DND-41 (cell line): ENCODE data around the gene NRGN.

Source experiments
- ATAC-seq: fragments of 200-7000 bp; cut with Tn5 transposase; 3 replicates; pipeline ENCODE4 v1.9.1; 2021; ENCODE audit warnings: low read depth; ENCODE audit not compliant: insufficient read depth
- DNase-seq: peaks from one replicate; pipeline ENCODE4 v3.0.0-alpha.2; 2020
- H2AFZ ChIP-seq: 2 replicates; pipeline ENCODE4 v1.6.0; 2012; ENCODE audit warnings: low read depth, low read length
- H3K27ac ChIP-seq: 2 replicates; pipeline ENCODE4 v1.5.1; 2012; ENCODE audit warnings: low read length, inconsistent platforms
- H3K27me3 ChIP-seq: fragments of 200-600 bp; sonication (generic); 2 replicates; pipeline ENCODE4 v1.6.0; 2012; ENCODE audit warnings: low read length, mild to moderate bottlenecking, inconsistent platforms; ENCODE audit not compliant: insufficient read depth, poor library complexity
- H3K36me3 ChIP-seq: 2 replicates; pipeline ENCODE4 v1.5.1; 2012; ENCODE audit warnings: low read length, inconsistent platforms; ENCODE audit not compliant: insufficient read depth
- H3K4me1 ChIP-seq: 2 replicates; pipeline ENCODE4 v1.5.1; 2012; ENCODE audit warnings: mild to moderate bottlenecking, low read length; ENCODE audit not compliant: insufficient read depth
- H3K4me2 ChIP-seq: 2 replicates; pipeline ENCODE4 v1.6.0; 2012; ENCODE audit warnings: mild to moderate bottlenecking, moderate library complexity, low read length, inconsistent platforms; ENCODE audit not compliant: insufficient read depth
- H3K4me3 ChIP-seq, 2 experiments: fragments of 200-600 bp in 1 of 2; shearing (Covaris generic) in 1 of 2; 2 replicates each; pipeline ENCODE4 v1.5.1; 2012 to 2016; ENCODE audit warnings: inconsistent platforms in 2 of 2, low read length in 2 of 2, mild to moderate bottlenecking in 2 of 2, low read depth in 1 of 2, moderate library complexity in 1 of 2
- H3K79me2 ChIP-seq: 2 replicates; pipeline ENCODE4 v1.6.0; 2012; ENCODE audit warnings: low read length, inconsistent platforms; ENCODE audit not compliant: insufficient read depth
- H3K9ac ChIP-seq: 2 replicates; pipeline ENCODE4 v1.6.0; 2012; ENCODE audit warnings: low read depth, mild to moderate bottlenecking, inconsistent platforms, low read length, moderate library complexity
- H3K9me3 ChIP-seq: 2 replicates; pipeline ENCODE4 v1.5.1; 2012; ENCODE audit warnings: low read length, moderate library complexity, mild to moderate bottlenecking, inconsistent platforms; ENCODE audit not compliant: insufficient read depth, severe bottlenecking
- H4K20me1 ChIP-seq: 2 replicates; pipeline ENCODE4 v1.6.0; 2012; ENCODE audit warnings: low read length; ENCODE audit not compliant: insufficient read depth
- EZH2 ChIP-seq: IDR thresholded peaks from 3 replicates; pipeline ENCODE4 v1.6.1; 2012; ENCODE audit warnings: borderline replicate concordance, low read depth, mild to moderate bottlenecking, moderate library complexity, low read length, inconsistent platforms; ENCODE audit not compliant: severe bottlenecking
- TF ChIP-seq, protein P1 (sequence below): IDR thresholded peaks from 2 replicates; pipeline ENCODE4 v1.5.1; 2012; ENCODE audit warnings: borderline replicate concordance, low read length, moderate library complexity, mild to moderate bottlenecking; ENCODE audit not compliant: poor library complexity, severe bottlenecking; ENCODE audit errors: extremely low read depth

Gene NRGN

DNA sequence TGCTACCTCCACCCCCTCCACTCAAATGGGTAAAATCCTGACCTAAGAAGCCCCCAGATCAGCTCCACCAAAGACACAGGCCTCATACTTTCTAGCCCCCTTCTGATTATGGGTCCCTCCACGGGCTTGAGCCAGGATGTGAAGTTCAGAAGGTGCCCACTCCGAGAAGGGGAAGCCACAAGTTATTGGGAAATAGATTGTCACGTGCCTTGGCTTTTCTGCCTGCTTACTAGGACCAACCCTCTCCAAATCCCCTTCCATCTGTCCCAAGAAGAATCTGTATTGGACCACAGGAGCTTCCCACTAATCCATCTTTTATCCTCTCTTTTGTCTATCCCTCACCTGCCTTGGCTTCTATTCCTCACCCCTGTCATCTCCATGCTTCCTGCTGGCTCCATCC, 3.0 kb upstream of the NRGN start:
- H3K4me1 ChIP-seq = no peaks in the 10 kb centered on the region
- ATAC-seq (no peak), DNase-seq (no peak)
- no peak overlapping the region for H3K27ac ChIP-seq
- TF ChIP-seq, protein P1, sequence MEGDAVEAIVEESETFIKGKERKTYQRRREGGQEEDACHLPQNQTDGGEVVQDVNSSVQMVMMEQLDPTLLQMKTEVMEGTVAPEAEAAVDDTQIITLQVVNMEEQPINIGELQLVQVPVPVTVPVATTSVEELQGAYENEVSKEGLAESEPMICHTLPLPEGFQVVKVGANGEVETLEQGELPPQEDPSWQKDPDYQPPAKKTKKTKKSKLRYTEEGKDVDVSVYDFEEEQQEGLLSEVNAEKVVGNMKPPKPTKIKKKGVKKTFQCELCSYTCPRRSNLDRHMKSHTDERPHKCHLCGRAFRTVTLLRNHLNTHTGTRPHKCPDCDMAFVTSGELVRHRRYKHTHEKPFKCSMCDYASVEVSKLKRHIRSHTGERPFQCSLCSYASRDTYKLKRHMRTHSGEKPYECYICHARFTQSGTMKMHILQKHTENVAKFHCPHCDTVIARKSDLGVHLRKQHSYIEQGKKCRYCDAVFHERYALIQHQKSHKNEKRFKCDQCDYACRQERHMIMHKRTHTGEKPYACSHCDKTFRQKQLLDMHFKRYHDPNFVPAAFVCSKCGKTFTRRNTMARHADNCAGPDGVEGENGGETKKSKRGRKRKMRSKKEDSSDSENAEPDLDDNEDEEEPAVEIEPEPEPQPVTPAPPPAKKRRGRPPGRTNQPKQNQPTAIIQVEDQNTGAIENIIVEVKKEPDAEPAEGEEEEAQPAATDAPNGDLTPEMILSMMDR = no peak
- no peak for TF ChIP-seq EZH2
- H3K27me3 ChIP-seq = peaks cover 19% of the 10 kb centered on the region
- H3K4me2 ChIP-seq = no peak overlapping the region
- no peaks in the 10 kb centered on the region for H3K79me2 ChIP-seq
- H3K9me3 ChIP-seq = no peaks in the 10 kb centered on the region
- no peak overlapping the region for H2AFZ ChIP-seq
- H3K36me3 ChIP-seq = no peaks in the 10 kb centered on the region
- no peak overlapping the region for H3K4me3 ChIP-seq
- peaks cover 2% of the 10 kb centered on the region; the same call in 1 of the 2 replicates for H4K20me1 ChIP-seq
- no peak overlapping the region for H3K9ac ChIP-seq

DNA sequence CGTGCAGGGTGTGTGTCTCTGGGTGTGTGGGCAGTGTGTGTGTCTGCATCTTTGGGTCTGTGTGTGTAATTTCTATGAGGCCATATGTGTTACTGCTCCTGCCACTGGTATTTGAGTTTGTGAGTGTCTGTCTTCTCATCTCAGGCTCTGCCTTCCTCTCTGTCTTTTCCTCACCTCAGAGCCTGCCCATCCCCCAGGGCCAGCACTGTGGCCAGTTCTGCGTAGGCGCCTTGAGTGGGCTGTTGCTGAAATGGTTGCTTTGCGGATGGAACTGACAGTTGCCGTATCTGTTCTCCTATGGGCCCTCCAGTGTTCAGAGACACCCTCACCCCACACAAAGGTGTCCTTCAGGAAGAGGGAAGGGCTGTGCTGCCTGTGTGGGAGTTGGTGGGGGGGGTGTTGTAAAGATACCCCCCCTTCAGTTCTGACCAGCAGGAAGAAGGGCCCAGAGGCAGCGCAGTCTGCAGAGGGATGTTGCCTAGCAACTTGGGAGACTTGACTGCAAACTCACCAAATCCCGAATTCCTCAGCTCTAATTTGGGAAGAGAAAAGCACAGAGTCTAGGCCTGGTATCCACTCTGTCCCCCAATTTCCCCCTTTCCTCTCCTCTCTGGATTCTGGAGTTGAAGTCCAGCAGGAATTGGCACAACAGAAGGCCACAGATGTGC, 2.0 kb upstream of the NRGN start:
- TF ChIP-seq, protein P1 = no peak
- no peak for TF ChIP-seq EZH2
- H3K4me2 ChIP-seq = no peak overlapping the region
- no peaks in the 10 kb centered on the region for H3K36me3 ChIP-seq
- no peak overlapping the region for H3K9ac ChIP-seq
- no peak overlapping the region for H3K27ac ChIP-seq
- H3K4me3 ChIP-seq = no peak overlapping the region
- H3K9me3 ChIP-seq = no peaks in the 10 kb centered on the region
- no peaks in the 10 kb centered on the region for H3K79me2 ChIP-seq
- H2AFZ ChIP-seq = no peak overlapping the region
- H3K27me3 ChIP-seq = peaks cover 24% of the 10 kb centered on the region
- peaks cover 2% of the 10 kb centered on the region; the same call in 1 of the 2 replicates for H4K20me1 ChIP-seq
- no peaks in the 10 kb centered on the region for H3K4me1 ChIP-seq
- ATAC-seq = no peak
- no peak for DNase-seq

DNA sequence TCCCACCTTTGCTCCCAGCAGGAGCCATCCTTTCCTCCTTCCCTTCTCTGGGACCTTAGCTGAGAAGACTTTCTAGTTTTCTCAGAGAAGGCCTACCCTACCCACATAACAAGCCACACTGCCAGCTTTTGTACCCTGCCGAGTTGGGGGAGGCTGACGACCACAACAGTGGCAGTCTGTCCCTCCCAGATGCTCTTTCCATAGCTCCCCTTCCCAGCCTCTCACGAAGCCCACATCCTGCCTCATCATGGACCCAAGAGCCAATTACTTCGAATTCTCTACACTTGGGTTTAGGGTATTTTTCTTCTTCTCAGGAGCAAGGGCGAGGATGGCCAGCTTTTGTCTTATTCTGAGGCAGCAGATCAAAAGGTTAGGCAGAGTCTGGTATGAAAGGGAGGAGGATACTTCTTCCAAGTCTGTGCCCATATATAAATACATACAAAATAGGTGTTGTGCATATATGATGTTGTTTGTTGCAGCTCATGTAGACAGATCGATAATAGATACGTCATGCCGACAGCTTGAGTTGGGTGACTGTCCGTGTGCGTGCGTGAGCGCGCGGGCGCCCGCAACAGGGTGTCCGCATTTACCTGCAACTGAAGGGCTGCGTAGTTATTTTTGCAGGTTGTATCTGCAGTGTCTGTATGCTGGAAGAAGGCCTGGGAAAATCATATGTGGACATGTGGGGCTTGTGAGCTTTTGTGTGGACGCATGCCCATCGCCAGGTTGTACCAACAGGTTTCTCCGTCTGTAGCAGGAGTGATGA, 846 bp upstream of the NRGN start:
- TF ChIP-seq EZH2 = no peak
- TF ChIP-seq, protein P1 = no peak
- Histone ChIP-seq H3K27me3 (peaks cover 32% of the 10 kb centered on the region), H3K4me1 (no peaks in the 10 kb centered on the region), H3K79me2 (no peaks in the 10 kb centered on the region), H3K4me2 (no peak overlapping the region), H4K20me1 (peaks cover 7% of the 10 kb centered on the region; the same call in 1 of the 2 replicates), H3K4me3 (no peak overlapping the region), H2AFZ (no peak overlapping the region), H3K27ac (no peak overlapping the region), H3K36me3 (no peaks in the 10 kb centered on the region), H3K9me3 (no peaks in the 10 kb centered on the region), H3K9ac (no peak overlapping the region)
- 0 out of 3 replicates have a peak, but pooled peaks have one; percentile 24 for ATAC-seq
- DNase-seq = no peak
